ENCODE measurements around the gene PRR36. TPM values are rescaled to one million over a fixed set of nuclear protein-coding genes. Genes with fewer than 3 reads are reported as not detected.
A peak's percentile ranks its signal among the peaks of the same experiment; 100 is the strongest.

PRR36 gene
- total RNA-seq, 1 donor: not detected

DNA sequence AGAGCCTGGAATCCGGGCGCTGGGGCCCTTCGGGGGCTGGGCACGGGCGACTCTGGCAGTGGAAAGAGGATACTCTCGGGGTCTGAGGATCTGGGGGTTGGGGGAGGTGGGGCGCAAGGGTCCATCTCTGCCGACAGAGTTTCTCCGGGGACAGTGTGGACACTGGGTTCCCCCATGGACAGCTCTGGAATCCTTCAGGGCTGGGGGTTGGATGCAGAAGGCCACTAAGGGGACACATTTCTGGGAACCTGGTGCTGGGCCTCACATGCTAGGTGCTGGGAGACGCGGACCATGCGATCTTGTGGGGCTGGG, 42.7 kb upstream of the PRR36 start:
- Histone ChIP-seq H3K36me3 (ENCODE audit: insufficient read depth, low read length) (peaks cover 7% of the 10 kb centered on the region), H3K79me2 (ENCODE audit: insufficient read depth, low read length) (peaks cover 5% of the 10 kb centered on the region), H3K27me3 (ENCODE audit: insufficient read depth, low read length) (peaks cover 26% of the 10 kb centered on the region), H3K4me2 (ENCODE audit: insufficient read depth, low read length) (peak overlapping the region; percentile 77), H3K4me1 (ENCODE audit: insufficient read depth, low read length) (peaks cover 21% of the 10 kb centered on the region), H3K9me3 (ENCODE audit: low read depth, low read length) (no peaks in the 10 kb centered on the region), H2AFZ (ENCODE audit: low read length) (peak overlapping the region; percentile 15), H3K27ac (ENCODE audit: low read depth, low read length) (no peak overlapping the region), H3K4me3 (ENCODE audit: insufficient read depth, low read length) (peak overlapping the region; percentile 63), H4K20me1 (ENCODE audit: insufficient read depth, low read length) (peaks cover 4% of the 10 kb centered on the region)
- TF ChIP-seq, protein P1, sequence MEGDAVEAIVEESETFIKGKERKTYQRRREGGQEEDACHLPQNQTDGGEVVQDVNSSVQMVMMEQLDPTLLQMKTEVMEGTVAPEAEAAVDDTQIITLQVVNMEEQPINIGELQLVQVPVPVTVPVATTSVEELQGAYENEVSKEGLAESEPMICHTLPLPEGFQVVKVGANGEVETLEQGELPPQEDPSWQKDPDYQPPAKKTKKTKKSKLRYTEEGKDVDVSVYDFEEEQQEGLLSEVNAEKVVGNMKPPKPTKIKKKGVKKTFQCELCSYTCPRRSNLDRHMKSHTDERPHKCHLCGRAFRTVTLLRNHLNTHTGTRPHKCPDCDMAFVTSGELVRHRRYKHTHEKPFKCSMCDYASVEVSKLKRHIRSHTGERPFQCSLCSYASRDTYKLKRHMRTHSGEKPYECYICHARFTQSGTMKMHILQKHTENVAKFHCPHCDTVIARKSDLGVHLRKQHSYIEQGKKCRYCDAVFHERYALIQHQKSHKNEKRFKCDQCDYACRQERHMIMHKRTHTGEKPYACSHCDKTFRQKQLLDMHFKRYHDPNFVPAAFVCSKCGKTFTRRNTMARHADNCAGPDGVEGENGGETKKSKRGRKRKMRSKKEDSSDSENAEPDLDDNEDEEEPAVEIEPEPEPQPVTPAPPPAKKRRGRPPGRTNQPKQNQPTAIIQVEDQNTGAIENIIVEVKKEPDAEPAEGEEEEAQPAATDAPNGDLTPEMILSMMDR (IDR thresholded peaks at IDR 0.05; ENCODE audit: extremely low read depth, low read depth, low read length): no peak
- DNase-seq (ENCODE audit: insufficient read length, low spot score, missing footprints): no peak

DNA sequence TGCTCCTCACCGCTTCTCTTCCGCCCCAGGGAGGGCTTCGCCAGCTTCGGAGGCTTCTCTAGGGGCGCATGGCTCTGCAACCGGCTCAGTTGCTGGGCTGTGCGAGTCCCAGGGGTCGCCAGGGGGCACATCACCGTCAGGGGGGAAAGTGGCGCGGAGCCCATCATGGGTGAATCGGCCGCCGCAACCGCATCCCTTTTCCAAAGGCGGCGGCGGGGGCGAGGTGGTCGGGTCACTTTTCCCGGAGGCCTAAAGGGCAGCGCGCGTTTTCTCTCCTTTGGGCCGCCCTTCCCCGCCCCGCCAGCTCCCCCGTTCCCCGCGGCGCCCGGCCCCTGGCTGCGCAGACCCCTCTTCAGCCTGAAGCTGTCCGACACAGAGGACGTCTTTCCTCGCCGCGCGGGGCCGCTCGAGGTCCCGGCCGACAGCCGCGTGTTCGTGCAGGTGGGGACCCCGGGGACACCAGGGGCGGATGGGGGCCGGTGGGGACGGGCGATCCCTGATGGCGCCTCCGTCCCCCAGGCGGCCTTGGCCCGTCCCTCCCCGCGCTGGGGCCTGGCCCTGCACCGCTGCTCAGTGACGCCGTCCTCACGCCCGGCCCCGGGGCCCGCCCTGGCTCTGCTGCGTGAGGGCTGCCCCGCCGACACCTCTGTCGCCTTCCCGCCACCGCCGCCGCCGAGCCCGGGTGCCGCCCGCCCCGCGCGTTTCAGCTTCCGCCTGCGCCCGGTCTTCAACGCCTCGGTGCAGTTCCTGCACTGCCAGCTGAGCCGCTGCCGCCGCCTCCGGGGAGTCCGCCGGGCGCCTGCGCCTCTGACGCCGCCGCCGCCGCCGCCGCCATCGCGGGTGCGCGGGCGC, 42.1 kb upstream of the PRR36 start:
- H3K4me3 ChIP-seq (ENCODE audit: insufficient read depth, low read length): peak overlapping the region; percentile 63
- no peak overlapping the region for H2AFZ ChIP-seq (ENCODE audit: low read length)
- no peak overlapping the region for H3K27ac ChIP-seq (ENCODE audit: low read depth, low read length)
- TF ChIP-seq, protein P1 (IDR thresholded peaks at IDR 0.05; ENCODE audit: extremely low read depth, low read depth, low read length): no peak
- no peaks in the 10 kb centered on the region for H3K79me2 ChIP-seq (ENCODE audit: insufficient read depth, low read length)
- peak overlapping the region; percentile 61 for H3K4me2 ChIP-seq (ENCODE audit: insufficient read depth, low read length)
- H3K27me3 ChIP-seq (ENCODE audit: insufficient read depth, low read length): peaks cover 26% of the 10 kb centered on the region
- DNase-seq (ENCODE audit: insufficient read length, low spot score, missing footprints): peak; percentile 92
- peaks cover 15% of the 10 kb centered on the region for H3K4me1 ChIP-seq (ENCODE audit: insufficient read depth, low read length)
- peaks cover 7% of the 10 kb centered on the region for H3K36me3 ChIP-seq (ENCODE audit: insufficient read depth, low read length)
- H3K9me3 ChIP-seq (ENCODE audit: low read depth, low read length): no peaks in the 10 kb centered on the region
- no peaks in the 10 kb centered on the region for H4K20me1 ChIP-seq (ENCODE audit: insufficient read depth, low read length)

DNA sequence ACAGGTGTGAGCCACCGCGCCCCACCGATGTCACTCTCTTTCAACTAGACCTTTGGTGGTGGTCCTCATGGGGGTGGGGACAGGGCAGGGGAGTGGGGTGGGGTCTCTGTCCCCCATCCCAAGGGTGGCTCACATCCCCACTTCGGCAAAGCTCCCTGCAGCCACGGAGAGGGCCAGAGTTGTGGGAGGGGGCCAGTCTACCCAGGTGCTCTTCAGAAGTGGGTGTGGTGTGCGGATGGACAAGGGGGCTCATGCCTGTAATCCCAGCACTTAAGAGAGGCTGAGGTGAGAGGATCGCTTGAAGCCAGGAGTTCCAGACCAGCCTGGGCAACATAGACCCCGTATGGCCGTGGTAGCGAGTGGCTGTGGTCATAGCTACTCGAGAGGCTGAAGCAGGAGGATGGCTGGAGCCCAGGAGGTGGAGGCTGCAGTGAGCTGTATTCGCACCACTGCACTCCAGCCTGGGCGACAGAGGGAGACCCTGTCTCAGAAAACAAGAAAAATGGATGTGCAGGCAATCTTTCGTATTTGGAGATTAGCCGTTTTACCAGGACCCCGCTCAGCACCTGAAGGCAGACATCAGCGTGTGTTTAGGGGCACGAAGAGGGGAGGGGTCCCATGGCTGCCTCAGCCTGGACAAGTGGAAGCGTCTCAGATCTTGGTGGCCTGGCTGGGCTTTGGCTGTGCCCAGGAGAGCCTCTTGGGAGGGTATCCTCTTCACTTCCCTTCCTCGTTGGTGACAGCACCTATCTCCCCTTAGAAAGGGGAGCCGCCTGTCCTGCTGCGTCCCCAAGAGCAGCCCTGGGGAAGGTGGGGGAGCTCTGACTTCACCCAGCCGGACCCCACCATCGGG, 41.3 kb upstream of the PRR36 start:
- peaks cover under 1% of the 10 kb centered on the region for H4K20me1 ChIP-seq (ENCODE audit: insufficient read depth, low read length)
- TF ChIP-seq, protein P1 (IDR thresholded peaks at IDR 0.05; ENCODE audit: extremely low read depth, low read depth, low read length): no peak
- peak overlapping the region; percentile 63 for H3K4me3 ChIP-seq (ENCODE audit: insufficient read depth, low read length)
- H3K27me3 ChIP-seq (ENCODE audit: insufficient read depth, low read length): peaks cover 26% of the 10 kb centered on the region
- peak; percentile 87 for DNase-seq (ENCODE audit: insufficient read length, low spot score, missing footprints)
- no peak overlapping the region for H2AFZ ChIP-seq (ENCODE audit: low read length)
- H3K36me3 ChIP-seq (ENCODE audit: insufficient read depth, low read length): peaks cover 11% of the 10 kb centered on the region
- H3K27ac ChIP-seq (ENCODE audit: low read depth, low read length): no peak overlapping the region
- H3K9me3 ChIP-seq (ENCODE audit: low read depth, low read length): no peaks in the 10 kb centered on the region
- peak overlapping the region; percentile 61 for H3K4me2 ChIP-seq (ENCODE audit: insufficient read depth, low read length)
- no peaks in the 10 kb centered on the region for H3K79me2 ChIP-seq (ENCODE audit: insufficient read depth, low read length)
- H3K4me1 ChIP-seq (ENCODE audit: insufficient read depth, low read length): peaks cover 11% of the 10 kb centered on the region

DNA sequence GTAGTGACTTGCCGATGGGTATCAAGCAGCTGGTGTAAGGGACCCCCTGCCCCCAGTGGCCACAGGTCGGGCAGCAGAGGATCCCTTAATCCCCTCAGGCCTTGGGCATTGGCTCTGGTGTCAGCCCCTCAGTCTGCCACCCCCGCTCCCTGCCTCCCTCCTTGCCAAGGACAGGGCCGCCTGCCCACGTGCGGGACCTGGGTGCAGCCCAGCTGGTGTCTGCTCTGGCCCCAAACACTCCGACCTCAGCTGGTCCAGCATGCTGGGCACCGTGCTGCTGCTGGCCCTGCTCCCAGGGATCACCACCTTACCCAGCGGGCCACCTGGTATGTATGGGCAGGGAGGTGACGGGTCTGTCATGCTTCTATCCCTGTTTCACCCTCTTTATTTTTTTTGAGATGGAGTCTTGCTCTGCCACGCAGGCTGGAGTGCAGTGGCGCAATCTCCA, 40.4 kb upstream of the PRR36 start, which contains the start of gene TGFBR3L:
TGFBR3L (plus strand) TSS at position 233 of the 448 bp plus-strand sequence.
- no peaks in the 10 kb centered on the region for H3K9me3 ChIP-seq (ENCODE audit: low read depth, low read length)
- no peak within 1 kb of the TSS for H2AFZ ChIP-seq (ENCODE audit: low read length)
- H3K27me3 ChIP-seq (ENCODE audit: insufficient read depth, low read length): peaks cover 26% of the 10 kb centered on the region
- no peak within 1 kb of the TSS for H3K27ac ChIP-seq (ENCODE audit: low read depth, low read length)
- H3K4me2 ChIP-seq (ENCODE audit: insufficient read depth, low read length): no peak within 1 kb of the TSS
- no peaks in the 10 kb centered on the region for H3K79me2 ChIP-seq (ENCODE audit: insufficient read depth, low read length)
- peaks cover 6% of the 10 kb centered on the region for H3K4me1 ChIP-seq (ENCODE audit: insufficient read depth, low read length)
- H3K4me3 ChIP-seq (ENCODE audit: insufficient read depth, low read length): no peak within 1 kb of the TSS
- H4K20me1 ChIP-seq (ENCODE audit: insufficient read depth, low read length): peaks cover 3% of the 10 kb centered on the region
- TF ChIP-seq, protein P1 (IDR thresholded peaks at IDR 0.05; ENCODE audit: extremely low read depth, low read depth, low read length): no peak
- H3K36me3 ChIP-seq (ENCODE audit: insufficient read depth, low read length): peaks cover 14% of the 10 kb centered on the region
- peak; percentile 67 for DNase-seq (ENCODE audit: insufficient read length, low spot score, missing footprints)
